HG03342 (cell line): ENCODE measurements around the gene NFATC1.

Experiments used
- ATAC-seq: cut with Tn5 transposase; IDR thresholded peaks from one replicate; pipeline ENCODE4 v1.9.1; 2021; ENCODE audit warnings: mild to moderate bottlenecking, moderate library complexity; ENCODE audit not compliant: unreplicated experiment

NFATC1 gene

DNA sequence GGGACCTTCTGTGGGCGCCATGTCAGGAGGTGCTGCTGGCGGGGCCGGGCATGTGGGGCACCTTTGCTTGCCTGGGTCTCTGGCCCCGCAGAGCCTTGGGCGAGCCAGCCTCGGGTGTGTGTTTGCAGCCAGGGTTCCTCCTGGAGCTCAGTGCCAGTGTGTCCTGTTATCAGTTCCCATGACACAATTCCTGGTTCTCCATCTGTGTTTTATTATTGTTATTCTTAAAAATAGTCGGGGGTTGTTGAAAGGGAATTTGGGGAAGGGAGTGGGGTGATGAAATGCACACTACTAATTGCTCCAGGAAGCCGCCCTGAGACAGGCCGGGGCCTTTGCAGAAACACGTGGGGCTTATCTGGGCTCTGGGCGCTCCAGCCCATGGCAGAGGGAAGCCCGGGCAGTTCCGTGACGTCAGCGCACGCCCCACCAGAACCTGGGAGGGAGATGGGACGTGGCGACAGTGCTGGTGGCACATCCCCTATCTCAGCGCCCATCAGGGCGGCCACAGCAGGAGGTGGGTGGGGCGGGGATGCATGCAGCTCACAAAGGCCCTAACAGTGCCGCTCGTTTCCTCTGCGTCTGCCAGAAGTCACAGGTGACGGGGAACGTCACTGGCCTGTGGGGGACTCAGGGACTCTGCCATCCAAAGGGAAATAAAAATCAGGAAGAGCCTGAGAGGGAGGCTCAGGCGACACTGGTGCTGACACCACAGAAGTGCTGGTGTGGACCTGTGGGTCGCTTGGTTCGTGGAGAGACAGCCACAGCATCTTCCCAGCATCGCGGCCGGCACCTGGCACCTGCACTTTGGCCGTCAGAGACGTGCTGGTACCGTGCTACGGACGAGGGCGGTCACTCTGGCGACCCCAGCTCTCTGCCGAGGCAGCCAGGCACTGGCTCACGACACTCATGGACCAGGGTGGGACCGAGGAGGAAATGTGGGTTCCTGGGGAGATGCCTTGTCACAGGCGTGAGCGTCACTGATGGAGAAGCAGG lies 131.0 kb downstream of the NFATC1 start:
- no peak for ATAC-seq

DNA sequence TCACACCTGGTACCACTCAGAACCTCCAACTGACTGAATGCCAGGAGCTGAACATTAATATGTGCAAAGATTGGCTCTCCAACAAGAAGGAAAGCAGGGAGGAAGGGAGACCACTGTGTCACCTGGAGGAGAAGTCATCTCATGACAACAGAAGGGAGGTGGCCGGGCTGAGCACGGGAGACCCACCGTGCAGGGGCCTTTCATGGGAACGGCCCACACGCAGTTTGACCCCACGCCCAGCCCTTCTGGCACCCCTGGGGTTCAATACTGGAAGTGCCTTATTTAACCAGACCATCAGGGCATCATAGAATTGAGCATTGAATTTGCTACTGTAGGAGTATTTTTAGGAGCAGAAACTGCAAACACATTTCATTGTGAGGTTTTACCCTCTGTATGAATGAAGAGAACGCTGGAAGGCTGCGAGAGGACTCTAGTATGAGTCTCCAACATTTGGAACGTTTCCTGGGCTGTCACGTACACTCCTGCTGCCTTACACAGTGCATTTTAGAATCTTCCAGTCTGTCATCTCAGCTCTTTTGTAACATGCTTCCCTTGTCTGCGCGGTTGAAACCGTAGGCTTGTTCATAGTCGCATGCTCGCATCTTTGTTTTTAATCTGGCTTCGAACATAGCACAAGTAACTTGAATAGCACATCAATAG lies 132.1 kb downstream of the NFATC1 start:
- ATAC-seq = no peak

DNA sequence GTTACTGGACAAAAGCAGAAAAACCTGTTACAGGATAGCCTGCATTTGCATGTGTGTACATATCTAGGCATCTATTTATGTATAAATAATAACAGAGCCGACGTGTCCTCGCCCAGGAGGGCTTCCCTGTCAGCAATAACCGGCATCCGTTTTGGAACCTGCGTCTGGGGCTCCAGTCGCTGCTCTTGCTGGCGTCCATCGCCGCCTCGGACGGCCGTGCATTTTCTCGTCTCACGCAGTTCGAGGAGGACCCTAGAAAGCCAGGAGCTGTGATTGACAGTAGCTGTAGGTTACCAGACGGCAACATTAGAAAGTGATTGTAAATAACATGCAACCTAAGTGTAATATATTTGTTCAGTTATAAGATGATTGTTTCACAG lies 132.6 kb downstream of the NFATC1 start:
- no peak for ATAC-seq

DNA sequence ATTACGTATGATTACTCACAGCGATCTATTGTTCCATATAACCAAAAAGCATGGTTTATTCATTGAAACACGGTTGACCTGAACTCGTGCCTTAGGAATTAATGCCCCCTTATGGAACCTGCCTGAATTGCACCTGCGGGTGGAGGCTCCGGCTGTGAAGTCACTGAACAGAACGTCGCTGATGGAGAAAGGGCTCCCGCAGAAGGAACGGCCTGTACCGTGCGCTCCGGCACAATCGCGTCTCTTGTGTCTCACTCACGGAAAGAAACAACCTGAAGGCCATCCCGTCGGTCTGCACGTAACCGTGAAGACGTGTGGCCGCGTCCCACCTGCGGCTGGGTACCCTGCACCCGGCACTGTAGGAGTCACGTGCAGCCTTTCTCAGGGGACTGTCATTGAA lies 133.1 kb downstream of the NFATC1 start:
- ATAC-seq = no peak

DNA sequence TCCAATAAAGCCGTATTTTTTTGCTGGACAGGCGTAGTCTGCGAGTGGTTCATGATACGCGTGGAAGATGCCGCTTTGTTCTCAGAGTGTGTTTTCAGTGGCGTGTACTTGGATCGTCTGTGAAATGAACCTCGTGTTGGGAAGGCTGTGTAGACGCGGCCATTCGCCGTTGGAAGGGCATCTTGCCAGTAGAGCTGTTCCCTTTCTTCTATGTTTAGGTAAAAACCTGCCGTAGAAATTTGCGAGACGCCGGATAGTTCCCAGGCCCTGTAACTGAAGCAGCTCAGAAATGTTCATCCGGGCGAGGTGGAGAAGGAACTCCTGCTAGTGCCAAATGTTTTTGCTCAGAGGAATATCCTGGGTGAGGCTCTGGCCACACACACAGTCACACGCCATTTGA lies 133.6 kb downstream of the NFATC1 start:
- no peak for ATAC-seq

DNA sequence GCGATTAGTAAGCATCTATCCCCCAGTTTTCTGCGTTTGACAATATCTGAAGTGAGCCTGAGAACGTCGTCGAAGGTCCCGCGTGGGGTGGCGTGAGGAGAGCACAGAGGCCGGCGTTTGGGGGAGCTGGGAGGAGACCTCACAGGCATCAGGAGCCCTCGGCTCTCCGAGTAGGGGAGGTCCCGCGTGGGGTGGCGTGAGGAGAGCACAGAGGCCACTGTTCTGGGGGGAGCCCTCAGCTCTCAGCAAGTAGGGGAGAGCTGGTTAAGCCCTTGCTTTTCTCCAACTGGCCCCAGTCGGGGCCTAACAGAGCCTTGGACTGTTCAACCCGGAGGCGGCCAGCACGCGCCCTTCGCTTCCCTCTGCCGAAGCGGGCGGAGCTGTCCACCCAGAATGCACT lies 134.3 kb downstream of the NFATC1 start:
- ATAC-seq = no peak

DNA sequence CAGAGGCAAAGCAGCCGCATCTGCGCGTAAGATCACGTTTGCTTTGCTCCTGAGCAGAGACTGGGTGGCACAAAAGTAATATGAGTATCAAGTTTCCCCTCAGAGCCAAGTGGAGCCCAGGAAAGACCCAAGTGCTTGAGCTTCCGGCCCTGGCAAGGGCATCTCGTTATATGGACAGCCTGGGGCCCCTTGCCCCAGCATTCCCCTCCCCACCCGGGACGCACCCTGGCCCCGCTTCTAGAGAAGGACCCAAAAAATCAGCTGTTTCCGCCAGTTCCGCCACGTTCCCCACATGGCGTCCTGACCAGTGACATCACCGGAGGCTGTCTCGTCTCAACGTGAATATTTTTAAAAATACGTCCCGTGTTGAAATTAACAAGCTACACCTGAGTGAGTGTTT lies 135.1 kb downstream of the NFATC1 start:
- no peak for ATAC-seq

DNA sequence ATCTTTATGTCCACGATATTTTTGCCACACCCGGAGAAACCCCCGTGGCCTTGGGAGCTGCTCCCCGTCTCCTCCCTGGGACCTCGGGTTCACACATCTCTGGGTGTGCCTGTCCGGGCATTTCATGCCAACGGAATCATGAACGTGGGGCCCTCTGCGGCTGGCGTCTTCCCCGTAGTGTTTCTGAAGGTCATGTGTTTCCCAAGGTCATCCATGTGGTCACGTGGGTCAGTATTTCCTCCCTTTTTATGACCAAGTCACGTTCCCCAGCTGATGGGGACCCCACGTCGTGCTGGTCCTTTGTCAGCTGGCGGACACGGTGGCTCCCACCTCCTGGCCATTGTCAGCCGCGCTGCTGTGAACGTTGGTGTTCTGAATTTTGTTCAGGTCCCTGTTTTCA lies 135.7 kb downstream of the NFATC1 start:
- ATAC-seq = no peak

DNA sequence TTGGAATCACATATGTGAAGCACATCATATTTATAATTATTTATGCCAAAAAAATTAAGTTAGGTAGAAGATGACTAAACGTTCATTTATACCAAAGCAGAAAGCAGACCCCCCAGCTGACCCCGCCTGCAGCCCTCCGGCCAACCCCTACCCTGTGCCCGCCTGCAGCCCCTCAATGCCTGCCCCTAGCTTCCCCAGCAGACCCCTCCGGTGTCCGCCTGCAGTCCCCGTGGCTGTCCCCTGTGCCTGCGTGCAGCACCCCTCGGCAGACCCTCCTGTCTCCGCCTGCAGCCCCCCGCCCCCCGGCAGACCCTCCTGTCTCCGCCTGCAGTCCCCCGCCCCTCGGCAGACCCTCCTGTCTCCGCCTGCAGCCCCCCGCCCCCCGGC lies 136.2 kb downstream of the NFATC1 start:
- no peak for ATAC-seq

DNA sequence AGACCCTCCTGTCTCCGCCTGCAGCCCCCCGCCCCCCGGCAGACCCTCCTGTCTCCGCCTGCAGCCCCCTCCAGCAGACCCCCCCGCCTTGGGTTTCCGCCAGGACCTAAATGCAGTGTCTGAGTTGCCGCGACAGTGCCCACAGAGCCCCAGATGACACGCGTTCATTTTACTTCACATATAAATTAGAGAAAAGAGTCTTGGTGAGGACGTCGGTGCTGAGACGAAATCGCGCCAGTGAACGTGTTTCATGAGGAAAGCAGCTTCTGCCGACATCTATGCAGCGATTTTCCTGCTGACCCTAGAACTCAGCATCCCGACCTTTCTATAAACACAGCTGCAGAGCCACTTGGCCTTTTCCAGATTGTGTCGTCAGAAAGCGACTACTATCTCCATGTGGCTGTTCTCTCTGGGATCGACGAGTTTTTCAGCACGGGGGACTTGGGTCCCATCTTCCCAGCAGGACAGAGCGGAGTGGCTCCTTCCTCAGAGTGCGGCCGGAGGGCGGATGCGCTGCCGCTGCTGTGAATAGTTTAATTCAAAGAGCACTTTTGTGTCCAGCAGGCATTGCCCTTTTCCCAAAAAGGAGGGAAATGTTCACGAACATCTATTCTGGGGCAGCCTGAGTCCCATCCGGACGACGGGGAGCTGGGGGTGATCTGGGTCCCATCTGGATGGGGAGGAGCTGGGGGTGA lies 136.7 kb downstream of the NFATC1 start:
- ATAC-seq = no peak

DNA sequence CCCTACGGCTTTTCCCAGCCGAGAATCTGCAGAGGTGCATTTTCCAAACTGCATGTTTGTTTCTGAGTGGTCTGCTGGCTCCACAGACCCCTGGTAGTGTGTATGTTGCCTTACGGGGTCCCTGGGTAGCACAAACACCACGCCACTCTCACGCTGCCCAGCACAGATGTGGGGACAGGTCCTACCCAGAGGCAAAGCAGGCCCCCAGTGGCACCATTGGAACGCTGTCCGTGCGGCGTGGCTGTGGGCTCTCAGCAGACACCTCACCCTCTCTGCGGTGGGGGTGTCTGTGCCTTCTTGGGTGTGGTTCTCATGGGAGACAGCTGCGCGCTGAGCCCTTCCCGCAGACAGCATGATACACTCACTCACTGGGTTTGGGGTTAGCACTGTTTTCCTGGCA lies 137.4 kb downstream of the NFATC1 start:
- ATAC-seq = no peak

DNA sequence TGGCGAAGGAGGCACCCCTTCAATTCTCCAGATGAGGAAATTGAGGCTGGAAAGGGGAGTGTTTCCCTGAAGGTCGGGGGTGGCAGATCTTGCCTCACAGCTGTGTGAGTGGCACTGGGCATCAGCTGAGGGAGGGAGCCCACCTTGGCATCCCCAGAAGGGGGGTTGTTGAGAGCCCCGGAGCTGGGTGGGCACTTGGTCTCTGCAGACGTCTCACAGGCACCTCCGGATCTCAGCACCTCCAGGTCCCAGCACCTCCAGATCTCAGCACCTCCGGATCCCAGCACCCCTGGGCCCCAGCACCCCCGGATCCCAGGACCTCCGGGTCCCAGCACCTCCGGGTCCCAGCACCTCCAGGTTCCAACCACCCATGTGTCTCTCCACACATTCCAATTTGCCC lies 137.9 kb downstream of the NFATC1 start:
- ATAC-seq = no peak

DNA sequence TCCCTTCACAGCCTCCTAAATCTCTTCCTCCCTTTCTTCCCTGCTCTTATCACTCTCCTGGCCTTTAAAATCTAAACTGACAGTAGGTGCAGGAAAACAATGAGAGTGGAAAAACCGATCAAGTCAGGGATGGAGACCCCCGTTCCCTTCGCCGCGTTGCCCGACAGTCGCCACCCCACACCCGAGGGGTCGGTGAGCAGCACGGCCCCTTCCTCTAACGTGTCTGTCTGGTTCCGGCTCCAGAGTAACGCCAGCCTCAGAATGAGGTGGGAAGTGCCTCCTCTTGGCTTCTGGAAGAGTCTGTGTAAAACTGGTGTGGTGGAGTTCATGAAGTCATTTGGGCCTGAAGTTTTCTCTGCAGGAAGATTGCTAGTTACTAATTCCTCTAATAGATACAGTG lies 138.6 kb downstream of the NFATC1 start:
- ATAC-seq = no peak

DNA sequence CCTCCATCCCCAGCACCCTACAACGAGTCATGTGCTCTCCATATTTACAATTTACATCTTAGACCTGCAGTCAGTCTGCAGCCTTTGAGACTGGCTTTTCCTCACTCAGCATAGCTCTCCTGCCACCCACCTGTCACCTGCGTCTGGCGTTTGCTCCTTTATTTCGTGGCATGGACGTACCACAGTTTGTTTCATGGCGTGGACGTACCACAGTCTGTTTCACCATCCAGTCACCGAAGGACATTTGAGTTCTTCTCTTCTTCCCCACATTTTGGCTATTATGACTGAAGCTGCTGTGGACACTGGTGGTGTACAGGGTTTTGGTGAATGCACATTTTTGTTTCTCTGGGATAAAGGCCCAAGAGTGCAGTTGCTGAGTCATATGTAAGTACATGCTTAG lies 142.0 kb downstream of the NFATC1 start:
- ATAC-seq = no peak

DNA sequence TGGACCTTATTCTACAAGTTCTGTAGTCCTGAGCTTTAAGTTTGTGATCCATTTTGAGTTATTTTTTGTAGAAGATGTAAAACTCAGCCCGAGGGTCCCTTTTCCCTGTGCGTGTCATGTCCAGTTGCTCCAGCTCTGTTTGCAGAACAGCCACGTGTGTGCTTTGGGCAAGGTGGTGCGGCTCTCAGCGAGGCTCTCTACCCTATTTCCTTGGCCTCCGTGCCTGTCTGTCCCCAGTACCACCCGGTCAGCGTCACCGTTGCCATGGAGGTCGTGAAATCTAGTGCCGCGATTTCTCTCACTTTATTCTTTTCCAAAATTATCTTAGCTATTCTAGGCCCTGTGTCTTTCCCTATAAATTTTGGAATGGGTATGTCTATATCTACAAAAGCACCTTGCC lies 142.9 kb downstream of the NFATC1 start:
- ATAC-seq = no peak

DNA sequence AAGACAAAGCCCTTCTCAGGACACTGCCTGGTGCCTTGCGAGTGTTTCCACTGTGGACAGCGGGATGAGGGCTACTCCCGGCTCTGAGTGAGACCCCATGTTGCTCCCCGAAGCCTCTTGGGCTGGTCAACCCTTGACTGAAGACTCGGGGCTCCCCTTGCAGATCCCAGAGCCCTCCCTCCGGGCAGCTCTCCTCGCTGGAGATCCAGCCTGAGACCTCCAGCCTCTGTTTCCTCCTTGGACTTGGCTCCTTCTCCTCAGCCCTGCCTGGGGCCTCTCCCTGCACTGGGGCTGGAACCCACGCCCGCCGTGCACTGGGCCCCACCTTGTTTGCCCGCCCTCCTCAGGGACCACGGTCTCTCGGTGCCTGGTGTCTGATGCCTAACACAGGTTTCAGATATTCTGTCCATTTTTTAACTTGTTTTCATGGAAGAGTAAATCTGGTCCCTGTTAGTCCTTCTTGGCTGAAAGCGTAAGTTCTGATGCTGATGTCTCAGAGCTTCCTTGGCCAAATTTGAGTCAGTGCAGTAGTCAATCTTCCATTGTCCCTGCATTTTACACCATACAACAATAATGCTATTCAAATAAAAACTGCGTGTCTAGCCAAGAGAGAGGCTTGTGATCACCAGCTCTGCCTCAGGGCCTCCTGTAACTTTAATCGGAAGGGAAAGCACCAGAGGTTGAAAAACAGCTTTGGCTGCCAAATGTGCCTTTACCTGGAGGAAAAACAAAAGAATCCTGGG lies 144.6 kb downstream of the NFATC1 start:
- no peak for ATAC-seq

DNA sequence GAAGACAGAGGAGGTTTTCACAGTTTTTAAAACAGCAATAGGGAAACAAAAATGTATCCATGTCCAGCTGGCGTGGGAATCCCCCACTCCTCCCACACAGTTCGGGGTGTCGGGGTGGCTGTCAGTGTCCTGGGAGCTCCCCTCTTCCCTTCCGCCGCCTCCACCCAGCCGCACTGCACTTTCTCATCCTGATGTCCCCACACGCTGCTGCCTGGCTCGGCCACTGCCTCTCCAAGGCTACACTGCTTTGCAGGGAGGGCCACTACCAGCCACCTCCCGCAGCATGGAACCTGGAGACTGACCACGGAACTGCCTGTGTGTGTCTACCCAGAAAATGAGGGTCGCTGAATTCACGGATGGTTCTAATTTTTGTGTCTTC lies 145.2 kb downstream of the NFATC1 start:
- ATAC-seq = no peak

DNA sequence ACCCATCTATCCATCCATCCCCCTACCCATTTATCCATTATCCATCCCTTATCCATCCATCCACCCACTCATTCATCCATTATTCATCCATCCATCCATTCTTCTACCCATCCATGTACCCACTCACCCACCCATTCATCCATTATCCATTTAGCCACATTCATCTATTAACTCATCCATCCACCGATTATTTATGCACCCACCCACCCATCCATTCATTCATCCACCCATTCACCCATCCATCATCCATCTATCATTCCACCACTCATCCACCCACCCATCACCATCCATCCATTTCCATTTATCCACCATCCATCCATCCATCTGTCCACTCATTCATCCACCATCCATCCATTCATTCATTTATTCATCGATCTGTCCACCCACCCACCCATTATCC lies 146.5 kb downstream of the NFATC1 start:
- no peak for ATAC-seq

DNA sequence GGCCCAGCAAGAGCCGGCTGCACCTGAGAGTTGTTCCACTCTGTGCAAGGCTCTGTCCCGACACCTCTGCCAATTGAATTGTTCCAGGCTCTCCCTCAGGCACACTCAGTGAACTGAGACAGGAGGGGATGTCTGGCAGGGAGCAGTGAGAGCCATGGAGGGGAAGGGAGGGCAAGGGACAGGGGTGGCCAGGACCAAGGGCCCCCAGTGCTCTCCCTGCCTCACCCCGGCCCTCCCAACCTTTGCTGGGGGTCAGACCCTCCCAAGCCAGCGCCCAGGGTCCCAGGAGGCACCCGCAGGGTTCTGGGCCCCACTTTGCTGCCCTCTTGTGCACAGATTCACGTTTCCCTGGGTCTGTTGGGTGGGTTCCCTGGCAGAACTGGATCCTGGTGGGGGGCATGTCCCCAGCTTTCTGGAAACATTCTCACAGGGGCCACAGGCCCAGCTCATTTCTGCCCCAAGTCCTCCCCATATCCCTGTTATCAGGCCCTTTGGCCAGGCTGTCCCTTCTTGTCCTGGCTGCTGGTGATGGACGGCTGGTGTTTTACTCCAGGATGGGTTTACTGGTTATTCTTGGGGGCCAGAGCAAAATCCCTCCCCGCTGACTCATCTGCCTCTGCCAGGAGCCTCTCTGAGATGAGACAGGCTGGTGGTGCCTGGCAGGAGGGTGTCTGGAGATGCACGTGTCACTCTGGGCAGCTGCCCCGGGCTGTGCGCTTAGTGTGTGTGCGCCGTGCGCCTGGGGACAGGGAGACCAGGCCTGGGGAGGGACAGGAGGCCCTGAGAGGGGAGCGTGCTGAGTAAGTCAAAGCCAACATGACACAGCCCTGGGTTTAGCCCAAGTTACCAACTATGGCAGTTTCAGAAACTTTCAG lies 147.4 kb downstream of the NFATC1 start:
- ATAC-seq = no peak

DNA sequence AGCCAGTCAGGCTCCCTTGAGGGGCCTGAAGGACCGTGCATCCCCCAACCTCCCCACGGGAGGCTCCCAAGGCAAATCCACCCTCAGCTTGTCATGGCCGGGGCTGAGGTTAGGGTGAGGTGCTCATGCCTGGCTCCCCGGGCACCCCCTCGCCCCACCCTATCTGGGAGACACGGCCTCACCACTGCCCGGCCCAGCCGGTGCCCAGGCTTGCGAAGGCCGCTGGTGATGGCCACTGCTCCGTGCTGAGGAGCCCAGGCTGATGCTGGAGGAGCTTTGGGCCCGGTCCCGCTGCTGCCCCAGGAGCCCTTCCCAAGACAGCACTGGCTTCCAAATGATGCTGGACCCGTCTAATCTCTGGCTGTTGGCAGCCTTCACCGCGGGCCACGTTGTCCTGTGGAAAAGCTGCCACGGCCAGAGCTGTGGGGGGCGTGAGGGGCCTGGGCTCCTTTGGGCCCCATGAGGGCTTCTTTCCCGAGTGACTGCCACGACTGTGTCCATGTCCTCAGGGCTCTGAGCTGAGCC lies 148.2 kb downstream of the NFATC1 start:
- no peak for ATAC-seq
